HEK293 (cell line): ENCODE results near the gene RTN1.

Experiments used
- CTCF ChIA-PET: fragments of 350-600 bp; formaldehyde crosslinking; extraction: SDS; loops from one replicate; lab custom pipeline; 2021; ENCODE audit warnings: antibody characterized with exemption; lab: Yijun Ruan, JAX
- POLR2A ChIA-PET: fragments of 300-600 bp; formaldehyde crosslinking; extraction: SDS; loops from one replicate; lab custom pipeline; 2020; ENCODE audit warnings: antibody characterized with exemption, inconsistent platforms; lab: Yijun Ruan, JAX
- H3K27ac ChIP-seq: fragments of 200-500 bp; sonication (Bioruptor generic); 2 replicates; pipeline ENCODE4 v1.5.1; 2014; ENCODE audit warnings: low read depth, low read length, control low read depth, inconsistent platforms; ENCODE audit errors: extremely low read depth
- H3K36me3 ChIP-seq, 2 experiments: fragments of 200-500 bp in 1 of 2; sonication (Bioruptor generic) in 1 of 2; 1 replicate in 1 of 2; 2 replicates in 1 of 2; pipeline ENCODE4 v1.5.1; 2014 to 2017; ENCODE audit warnings: inconsistent platforms in 2 of 2, low read length in 2 of 2; ENCODE audit not compliant: control insufficient read depth in 2 of 2, insufficient read depth in 1 of 2
- H3K4me1 ChIP-seq: fragments of 200-500 bp; sonication (Bioruptor generic); 2 replicates; pipeline ENCODE4 v1.5.1; 2014; ENCODE audit warnings: mild to moderate bottlenecking, low read length, inconsistent platforms; ENCODE audit not compliant: control insufficient read depth, insufficient read depth
- H3K4me3 ChIP-seq: 2 replicates; pipeline ENCODE4 v1.5.1; 2011; ENCODE audit warnings: low read depth, mild to moderate bottlenecking, control low read depth, low read length, moderate library complexity
- H3K9me3 ChIP-seq: fragments of 200-500 bp; sonication (Bioruptor generic); 2 replicates; pipeline ENCODE4 v1.5.1; 2014; ENCODE audit warnings: low read depth, low read length, inconsistent platforms; ENCODE audit not compliant: control insufficient read depth, insufficient read depth
- AEBP2 ChIP-seq: fragments of 450-650 bp; formaldehyde crosslinking; IDR thresholded peaks from 2 replicates; pipeline ENCODE4 v1.5.1; 2016; ENCODE audit warnings: missing biosample characterization, missing genetic modification characterization, borderline replicate concordance
- BCL11A ChIP-seq: fragments of 450-650 bp; formaldehyde crosslinking; IDR thresholded peaks from 2 replicates; pipeline ENCODE4 v1.5.1; 2016; ENCODE audit warnings: low read depth, missing biosample characterization, missing genetic modification characterization
- FEZF1 ChIP-seq: fragments of 450-650 bp; formaldehyde crosslinking; IDR thresholded peaks from 2 replicates; pipeline ENCODE4 v1.5.1; 2016; ENCODE audit warnings: missing biosample characterization, missing genetic modification characterization
- GFI1B ChIP-seq: fragments of 450-650 bp; formaldehyde crosslinking; IDR thresholded peaks from 2 replicates; pipeline ENCODE4 v1.5.1; 2016; ENCODE audit warnings: missing biosample characterization, missing genetic modification characterization
- HIC1 ChIP-seq: fragments of 450-650 bp; formaldehyde crosslinking; IDR thresholded peaks from 2 replicates; pipeline ENCODE4 v1.5.1; 2016; ENCODE audit warnings: missing biosample characterization, missing genetic modification characterization
- REST ChIP-seq: fragments of 450-650 bp; formaldehyde crosslinking; IDR thresholded peaks from 2 replicates; pipeline ENCODE4 v1.5.1; 2016; ENCODE audit warnings: missing biosample characterization, missing genetic modification characterization
- SALL2 ChIP-seq: fragments of 450-650 bp; formaldehyde crosslinking; IDR thresholded peaks from 2 replicates; pipeline ENCODE4 v1.5.0; 2017; ENCODE audit warnings: missing biosample characterization, mild to moderate bottlenecking, missing genetic modification characterization, borderline replicate concordance
- SCRT1 ChIP-seq: fragments of 450-650 bp; formaldehyde crosslinking; IDR thresholded peaks from 2 replicates; pipeline ENCODE4 v1.5.1; 2016; ENCODE audit warnings: missing biosample characterization, missing genetic modification characterization, borderline replicate concordance
- ZBTB7A ChIP-seq: fragments of 450-650 bp; formaldehyde crosslinking; IDR thresholded peaks from 2 replicates; pipeline ENCODE4 v1.5.1; 2016; ENCODE audit warnings: low read depth, missing biosample characterization, missing genetic modification characterization
- ZNF2 ChIP-seq: fragments of 450-650 bp; formaldehyde crosslinking; IDR thresholded peaks from 2 replicates; pipeline ENCODE4 v1.5.1; 2016; ENCODE audit warnings: missing biosample characterization, missing genetic modification characterization
- ZNF223 ChIP-seq: fragments of 450-650 bp; formaldehyde crosslinking; IDR thresholded peaks from 2 replicates; pipeline ENCODE4 v1.5.1; 2016; ENCODE audit warnings: missing biosample characterization, missing genetic modification characterization
- ZNF266 ChIP-seq: fragments of 450-650 bp; formaldehyde crosslinking; IDR thresholded peaks from 2 replicates; pipeline ENCODE4 v1.5.1; 2016; ENCODE audit warnings: missing biosample characterization, missing genetic modification characterization, low read depth
- ZNF274 ChIP-seq, 2 experiments: fragments of 200-500 bp in 1 of 2; fragments of 450-650 bp in 1 of 2; sonication (Bioruptor generic) in 1 of 2; formaldehyde crosslinking in 1 of 2; IDR thresholded peaks; 2 replicates each; pipeline versions ENCODE4 v1.5.1 to v1.6.1; 2014 to 2016; ENCODE audit warnings: borderline replicate concordance in 1 of 2, inconsistent platforms in 1 of 2, low read length in 1 of 2, missing biosample characterization in 1 of 2, missing genetic modification characterization in 1 of 2
- ZNF335 ChIP-seq: fragments of 450-650 bp; formaldehyde crosslinking; conservative IDR thresholded peaks from 2 replicates; pipeline ENCODE4 v1.5.1; 2016; ENCODE audit warnings: missing biosample characterization, missing genetic modification characterization
- ZNF416 ChIP-seq: fragments of 450-650 bp; formaldehyde crosslinking; IDR thresholded peaks from 2 replicates; pipeline ENCODE4 v1.5.1; 2016; ENCODE audit warnings: missing biosample characterization, missing genetic modification characterization
- ZNF530 ChIP-seq: fragments of 450-650 bp; formaldehyde crosslinking; IDR thresholded peaks from 2 replicates; pipeline ENCODE4 v1.5.1; 2016; ENCODE audit warnings: low read depth, missing biosample characterization, missing genetic modification characterization
- ZNF639 ChIP-seq: fragments of 450-650 bp; formaldehyde crosslinking; IDR thresholded peaks from 2 replicates; pipeline ENCODE4 v1.5.1; 2016; ENCODE audit warnings: missing biosample characterization, missing genetic modification characterization
- ZNF658 ChIP-seq: fragments of 450-650 bp; formaldehyde crosslinking; IDR thresholded peaks from 2 replicates; pipeline ENCODE4; 2016; ENCODE audit warnings: missing biosample characterization, missing genetic modification characterization
- ZNF660 ChIP-seq: fragments of 450-650 bp; IDR thresholded peaks from 2 replicates; pipeline ENCODE4 v1.5.1; 2018; ENCODE audit warnings: missing biosample characterization, mild to moderate bottlenecking, missing genetic modification characterization
- ZNF792 ChIP-seq: fragments of 450-650 bp; formaldehyde crosslinking; IDR thresholded peaks from 2 replicates; pipeline ENCODE4 v1.5.1; 2016; ENCODE audit warnings: missing biosample characterization, missing genetic modification characterization
- ZSCAN30 ChIP-seq: fragments of 450-650 bp; IDR thresholded peaks from 2 replicates; pipeline ENCODE4 v1.5.1; 2018; ENCODE audit warnings: missing biosample characterization, mild to moderate bottlenecking, missing genetic modification characterization, moderate library complexity
- ZSCAN4 ChIP-seq: fragments of 450-650 bp; formaldehyde crosslinking; IDR thresholded peaks from 2 replicates; pipeline ENCODE4 v1.5.1; 2017; ENCODE audit warnings: missing biosample characterization, missing genetic modification characterization

Gene RTN1

GRCh38 chr14:59771577-59771976 lies 99.0 kb downstream of the RTN1 start (continued):
- TF ChIP-seq REST (tag by site-specific recombination) (no peak), ZNF266 (tag by site-specific recombination) (no peak), ZNF274 (IDR thresholded peaks at IDR 0.05; ENCODE audit: low read length) (no peak), ZNF274 (tag by site-specific recombination; IDR thresholded peaks at IDR 0.05; ENCODE audit: borderline replicate concordance) (no peak), HIC1 (peak; percentile 77; the same call in 1 of the 2 replicates), ZSCAN4 (tag by site-specific recombination) (no peak), ZNF2 (no peak), GFI1B (no peak), ZNF658 (no peak)
- TF ChIP-seq, all 188 proteins: peak for 35

GRCh38 chr14:59769586-59769985 lies 101.0 kb downstream of the RTN1 start:
- ChIA-PET CTCF (no interaction called here), POLR2A (no interaction called here)
- no peak overlapping the region for H3K27ac ChIP-seq
- no peaks in the 10 kb centered on the region for H3K9me3 ChIP-seq
- H3K4me1 ChIP-seq = peaks cover 12% of the 10 kb centered on the region
- no peak overlapping the region for H3K4me3 ChIP-seq
- no peaks in the 10 kb centered on the region for H3K36me3 ChIP-seq
- TF ChIP-seq BCL11A (tag by site-specific recombination) = no peak
- TF ChIP-seq FEZF1 (tag by site-specific recombination) = 0 out of 2 replicates have a peak, but pooled peaks have one; percentile 18

GRCh38 chr14:59768855-59769375 lies 101.7 kb downstream of the RTN1 start:
- Histone ChIP-seq H3K36me3 (no peaks in the 10 kb centered on the region), H3K4me3 (no peak overlapping the region), H3K27ac (no peak overlapping the region), H3K4me1 (peaks cover 12% of the 10 kb centered on the region), H3K9me3 (no peaks in the 10 kb centered on the region)
- ChIA-PET POLR2A (no interaction called here), CTCF (interaction anchor here (0.7 kb wide), 1 partner anchor 11 kb away, joined by 3 read pairs; no protein-coding TSS in a partner anchor)
- TF ChIP-seq ZNF223 (no peak), ZNF416 (no peak), ZSCAN30 (tag by site-specific recombination) (no peak), ZNF792 (no peak), ZNF335 (tag by site-specific recombination) (no peak), SCRT1 (tag by site-specific recombination) (no peak), ZNF639 (no peak), ZBTB7A (tag by site-specific recombination) (no peak), ZNF530 (tag by site-specific recombination) (no peak), SALL2 (no peak), ZNF660 (tag by site-specific recombination) (no peak), AEBP2 (tag by site-specific recombination) (no peak)
